ENCODE measurements around the gene PEX14.

DNA sequence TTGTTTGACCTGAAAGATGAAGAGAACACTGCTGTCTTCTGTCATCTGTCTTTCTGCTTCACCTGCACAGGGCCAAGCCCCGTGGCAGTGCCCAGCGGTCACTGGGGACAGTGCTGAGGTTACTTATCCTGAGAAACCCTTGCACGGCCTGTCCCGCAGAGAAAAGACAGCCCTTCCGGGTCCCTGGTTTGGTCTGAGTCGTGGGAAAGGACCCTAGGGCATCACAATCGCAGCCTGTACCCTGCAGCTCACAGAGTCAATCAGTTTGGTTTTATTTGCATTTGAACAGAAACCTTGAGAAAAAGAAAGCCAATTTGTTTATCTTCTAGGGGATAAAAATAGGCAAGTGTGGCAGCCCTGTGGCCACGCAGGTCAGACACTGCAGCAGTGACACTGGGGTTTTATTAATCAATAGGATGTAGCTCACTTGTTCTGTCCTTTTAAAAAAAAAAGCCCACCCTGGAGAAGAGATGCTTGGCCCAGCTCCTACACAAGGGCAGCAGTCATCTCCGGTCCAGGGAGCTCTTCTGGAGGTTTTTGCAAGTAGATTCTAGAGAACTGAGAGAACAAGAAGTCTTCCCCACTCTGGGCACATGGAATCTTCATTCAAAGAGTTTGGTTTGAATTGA is 120.0 kb downstream of the PEX14 start:
- TF ChIP-seq, protein P1, sequence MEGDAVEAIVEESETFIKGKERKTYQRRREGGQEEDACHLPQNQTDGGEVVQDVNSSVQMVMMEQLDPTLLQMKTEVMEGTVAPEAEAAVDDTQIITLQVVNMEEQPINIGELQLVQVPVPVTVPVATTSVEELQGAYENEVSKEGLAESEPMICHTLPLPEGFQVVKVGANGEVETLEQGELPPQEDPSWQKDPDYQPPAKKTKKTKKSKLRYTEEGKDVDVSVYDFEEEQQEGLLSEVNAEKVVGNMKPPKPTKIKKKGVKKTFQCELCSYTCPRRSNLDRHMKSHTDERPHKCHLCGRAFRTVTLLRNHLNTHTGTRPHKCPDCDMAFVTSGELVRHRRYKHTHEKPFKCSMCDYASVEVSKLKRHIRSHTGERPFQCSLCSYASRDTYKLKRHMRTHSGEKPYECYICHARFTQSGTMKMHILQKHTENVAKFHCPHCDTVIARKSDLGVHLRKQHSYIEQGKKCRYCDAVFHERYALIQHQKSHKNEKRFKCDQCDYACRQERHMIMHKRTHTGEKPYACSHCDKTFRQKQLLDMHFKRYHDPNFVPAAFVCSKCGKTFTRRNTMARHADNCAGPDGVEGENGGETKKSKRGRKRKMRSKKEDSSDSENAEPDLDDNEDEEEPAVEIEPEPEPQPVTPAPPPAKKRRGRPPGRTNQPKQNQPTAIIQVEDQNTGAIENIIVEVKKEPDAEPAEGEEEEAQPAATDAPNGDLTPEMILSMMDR (IDR thresholded peaks at IDR 0.05; ENCODE audit: low read length) = no peak
- TF ChIP-seq EZH2 (IDR thresholded peaks at IDR 0.05; ENCODE audit: borderline replicate concordance, low read length) = no peak
